G401 (cell line): ENCODE results near the gene C16orf92. TPM values are rescaled to one million over a fixed set of nuclear protein-coding genes. Genes with fewer than 3 reads are reported as not detected.

ENCODE experiments used
- DNase-seq: peaks from one replicate; pipeline ENCODE4 v3.0.0-alpha.2; 2015; ENCODE audit warnings: low spot score
- in situ Hi-C: cut with HindIII; loops from 2 replicates; pipeline ENCODE4 v1.10.0; 2016; ENCODE audit warnings: low sequenced_read_pairs, mixed read lengths
- total RNA-seq: library from RNA; depleted of rRNA; stranded (reverse); fragments of >200 nt; shearing (Covaris generic); gene quantifications from 2 replicates; pipeline ENCODE4 v1.2.3, GENCODE V29; 2014; rRNA removed

The C16orf92 gene
- total RNA-seq, 1 experiment from 2014 or later: not detected

GRCh38 chr16:30068333-30068732 lies 45.3 kb downstream of the C16orf92 start:
- in situ Hi-C loops: no loop called here
- no peak for DNase-seq

DNA sequence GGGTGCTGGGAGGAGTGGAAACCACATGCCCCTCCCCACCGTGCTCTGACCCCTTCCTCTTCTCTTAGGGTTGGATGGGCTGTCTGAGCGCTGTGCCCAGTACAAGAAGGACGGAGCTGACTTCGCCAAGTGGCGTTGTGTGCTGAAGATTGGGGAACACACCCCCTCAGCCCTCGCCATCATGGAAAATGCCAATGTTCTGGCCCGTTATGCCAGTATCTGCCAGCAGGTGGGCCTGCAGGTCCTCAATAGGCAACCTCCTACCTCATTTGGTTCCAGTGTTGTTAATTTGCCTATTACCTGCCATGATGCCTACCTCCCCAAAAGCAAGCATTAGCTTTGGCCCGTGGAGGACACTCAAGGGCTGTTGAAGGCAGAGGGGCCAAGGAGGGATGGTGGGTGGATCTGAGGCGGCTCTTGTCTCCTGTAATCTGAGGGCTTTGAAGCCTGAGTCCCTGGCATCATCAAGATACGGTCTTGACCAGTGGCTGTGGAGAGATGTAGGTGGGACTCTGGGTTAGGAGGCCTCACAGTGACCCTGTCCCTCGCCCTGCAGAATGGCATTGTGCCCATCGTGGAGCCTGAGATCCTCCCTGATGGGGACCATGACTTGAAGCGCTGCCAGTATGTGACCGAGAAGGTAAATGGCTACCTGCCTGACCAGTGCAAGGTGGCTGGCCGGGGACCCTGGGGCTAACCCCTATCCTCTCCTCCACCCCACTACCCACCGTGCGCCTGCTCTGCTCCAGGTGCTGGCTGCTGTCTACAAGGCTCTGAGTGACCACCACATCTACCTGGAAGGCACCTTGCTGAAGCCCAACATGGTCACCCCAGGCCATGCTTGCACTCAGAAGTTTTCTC lies 46.0 kb downstream of the C16orf92 start:
- DNase-seq: no peak
- in situ Hi-C loops: no loop called here

DNA sequence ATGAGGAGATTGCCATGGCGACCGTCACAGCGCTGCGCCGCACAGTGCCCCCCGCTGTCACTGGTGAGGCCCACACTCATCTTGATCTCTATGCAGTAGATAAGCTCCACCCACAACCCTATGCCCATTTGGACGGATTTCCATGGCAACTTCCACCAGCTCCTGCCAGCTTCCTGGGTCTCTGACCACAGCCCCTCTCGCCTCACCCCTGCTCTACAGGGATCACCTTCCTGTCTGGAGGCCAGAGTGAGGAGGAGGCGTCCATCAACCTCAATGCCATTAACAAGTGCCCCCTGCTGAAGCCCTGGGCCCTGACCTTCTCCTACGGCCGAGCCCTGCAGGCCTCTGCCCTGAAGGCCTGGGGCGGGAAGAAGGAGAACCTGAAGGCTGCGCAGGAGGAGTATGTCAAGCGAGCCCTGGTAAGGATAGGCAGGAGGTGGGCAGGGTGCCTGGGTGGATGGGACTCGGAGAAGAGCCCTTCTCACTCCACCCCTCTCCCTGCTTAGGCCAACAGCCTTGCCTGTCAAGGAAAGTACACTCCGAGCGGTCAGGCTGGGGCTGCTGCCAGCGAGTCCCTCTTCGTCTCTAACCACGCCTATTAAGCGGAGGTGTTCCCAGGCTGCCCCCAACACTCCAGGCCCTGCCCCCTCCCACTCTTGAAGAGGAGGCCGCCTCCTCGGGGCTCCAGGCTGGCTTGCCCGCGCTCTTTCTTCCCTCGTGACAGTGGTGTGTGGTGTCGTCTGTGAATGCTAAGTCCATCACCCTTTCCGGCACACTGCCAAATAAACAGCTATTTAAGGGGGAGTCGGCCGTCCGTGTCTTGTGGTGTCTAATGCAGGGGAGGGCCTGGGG lies 46.8 kb downstream of the C16orf92 start:
- in situ Hi-C loops: no loop called here
- DNase-seq: no peak

DNA sequence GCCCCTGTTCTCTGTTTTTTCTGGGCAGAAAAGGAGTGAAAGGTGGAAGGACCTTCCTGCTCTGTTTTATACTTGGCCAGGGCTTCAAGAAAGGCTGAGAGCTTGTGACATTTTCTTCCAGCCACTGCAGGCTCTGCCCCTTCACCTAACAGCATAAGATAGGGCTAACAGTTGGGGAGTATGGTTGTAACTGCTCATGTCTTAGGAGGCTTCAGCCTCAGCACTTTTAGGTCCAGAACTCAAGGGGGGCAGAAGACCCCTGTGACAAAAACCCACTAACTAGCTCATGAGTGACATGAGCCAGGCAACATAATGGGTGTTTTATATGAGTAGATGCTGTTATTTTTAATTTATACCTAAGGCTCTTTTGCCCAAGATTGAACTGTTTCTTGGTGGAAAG lies 47.5 kb downstream of the C16orf92 start:
- no peak for DNase-seq
- in situ Hi-C loops: no loop called here

Other genes with a start within 250 kb of the C16orf92 start
- not detected in 2 replicates for gene ZG16, start 244.9 kb upstream of the C16orf92 start, total RNA-seq
- 169 and 171 TPM in 2 replicates for gene KIF22, start 232.4 kb upstream of the C16orf92 start, total RNA-seq
- 469 and 478 TPM in 2 replicates for gene MAZ, start 216.7 kb upstream of the C16orf92 start, total RNA-seq
- 4.7 and 6.2 TPM in 2 replicates for gene PRRT2, start 211.0 kb upstream of the C16orf92 start, total RNA-seq
- 69.9 and 78.4 TPM in 2 replicates for gene PAGR1, start 207.0 kb upstream of the C16orf92 start, total RNA-seq
- 17.2 and 32.7 TPM in 2 replicates for gene MVP, start 202.7 kb upstream of the C16orf92 start, total RNA-seq
- 47.7 and 56.2 TPM in 2 replicates for gene CDIPT, start 160.0 kb upstream of the C16orf92 start, total RNA-seq
- gene SEZ6L2, start 123.6 kb upstream of the C16orf92 start, total RNA-seq: 43.5 and 50.4 TPM in 2 replicates
- gene ASPHD1, start 122.7 kb upstream of the C16orf92 start, total RNA-seq: 25.5 and 28.5 TPM in 2 replicates
- 3.2 and 3.9 TPM in 2 replicates for gene KCTD13, start 97.0 kb upstream of the C16orf92 start, total RNA-seq
- 78.5 and 123 TPM in 2 replicates for gene TMEM219, start 61.1 kb upstream of the C16orf92 start, total RNA-seq
- 59.3 and 61.8 TPM in 2 replicates for gene TAOK2, start 49.3 kb upstream of the C16orf92 start, total RNA-seq
- gene HIRIP3, start 27.6 kb upstream of the C16orf92 start, total RNA-seq: 15.0 and 16.7 TPM in 2 replicates
- 72.4 and 97.0 TPM in 2 replicates for gene INO80E, start 27.0 kb upstream of the C16orf92 start, total RNA-seq
- gene DOC2A, start 12.2 kb upstream of the C16orf92 start, total RNA-seq: not detected in 2 replicates
- gene TLCD3B, start 8.1 kb downstream of the C16orf92 start, total RNA-seq: 1.3 TPM in 1 of 2 replicates, not detected in the other
- gene ALDOA, start 42.6 kb downstream of the C16orf92 start, total RNA-seq: 432 and 515 TPM in 2 replicates
- 225 and 232 TPM in 2 replicates for gene PPP4C, start 52.8 kb downstream of the C16orf92 start, total RNA-seq
- gene TBX6, start 68.7 kb downstream of the C16orf92 start, total RNA-seq: not detected in 2 replicates
- gene YPEL3, start 73.0 kb downstream of the C16orf92 start, total RNA-seq: not detected in 2 replicates
- 0.12 TPM in 1 of 2 replicates, not detected in the other for gene GDPD3, start 90.3 kb downstream of the C16orf92 start, total RNA-seq
- gene MAPK3, start 100.0 kb downstream of the C16orf92 start, total RNA-seq: 34.6 and 37.0 TPM in 2 replicates
- gene CORO1A, start 160.4 kb downstream of the C16orf92 start, total RNA-seq: 35.9 and 41.8 TPM in 2 replicates
- 39.0 and 103 TPM in 2 replicates for gene BOLA2B, start 170.5 kb downstream of the C16orf92 start, total RNA-seq
- gene SLX1A, start 170.7 kb downstream of the C16orf92 start, total RNA-seq: 57.9 and 108 TPM in 2 replicates
- gene SULT1A3, start 176.1 kb downstream of the C16orf92 start, total RNA-seq: 0.75 and 7.5 TPM in 2 replicates
- 0.68 TPM in 1 of 2 replicates, not detected in the other for gene NPIPB13, start 225.3 kb downstream of the C16orf92 start, total RNA-seq